ENCODE measurements around the gene CDH13. TPM values are rescaled to one million over a fixed set of nuclear protein-coding genes. Genes with fewer than 3 reads are reported as not detected.

Gene CDH13
- total and polyA plus RNA-seq, 2 of the 8 experiments (the other 6 are each of a cell fraction or from before 2014, with no cell fraction given), result 2.3 to 2.4 TPM

- TF ChIP-seq CHD7 (IDR thresholded peaks at IDR 0.05; ENCODE audit: insufficient replicate concordance, low read length) (no peak), SAP30 (IDR thresholded peaks at IDR 0.05; ENCODE audit: insufficient read depth, insufficient replicate concordance, low read length) (no peak), HDAC2 (IDR thresholded peaks at IDR 0.05; ENCODE audit: borderline replicate concordance in 1 of 2, low read depth in 2 of 2, low read length in 2 of 2) (no peak), POU5F1 (IDR thresholded peaks at IDR 0.05; ENCODE audit: low read depth, low read length) (no peak), CTCF (IDR thresholded peaks at IDR 0.05; ENCODE audit: control extremely low read depth in 1 of 3, insufficient read depth in 1 of 3, low read depth in 1 of 3, low read length in 3 of 3) (no peak), YY1 (IDR thresholded peaks at IDR 0.05; ENCODE audit: low read depth, low read length) (no peak)
These were observed 781.2 kb downstream of the CDH13 start (continued) for GRCh38 chr16:83407928-83408327.
